Kidney epithelial cell (primary cell): ENCODE data around the gene TDP1. TPM values are rescaled to one million over a fixed set of nuclear protein-coding genes. Genes with fewer than 3 reads are reported as not detected.

Experiments used
- DNase-seq: peaks from one replicate; pipeline ENCODE4 v3.0.0-alpha.2; 2010; ENCODE audit warnings: low read depth
- H3K27me3 ChIP-seq: 2 replicates; pipeline ENCODE4 v1.6.0; 2011; ENCODE audit warnings: low read length; ENCODE audit not compliant: control insufficient read depth, insufficient read depth
- H3K36me3 ChIP-seq: 2 replicates; pipeline ENCODE4 v1.5.1; 2011; ENCODE audit warnings: low read length; ENCODE audit not compliant: control insufficient read depth, insufficient read depth
- H3K4me3 ChIP-seq: 2 replicates; pipeline ENCODE4 v1.5.1; 2011; ENCODE audit warnings: low read depth, mild to moderate bottlenecking, control low read depth, low read length
- total RNA-seq: library from RNA; depleted of rRNA; stranded (reverse); fragments of >200 nt; gene quantifications from 2 replicates; pipeline ENCODE4 v1.2.3, GENCODE V29; 2015
- TF ChIP-seq, protein P1 (sequence below): IDR thresholded peaks from 2 replicates; pipeline ENCODE4 v1.5.1; 2011; ENCODE audit warnings: mild to moderate bottlenecking, moderate library complexity, low read length, control low read depth, inconsistent platforms; ENCODE audit not compliant: insufficient read depth, poor library complexity, severe bottlenecking

The TDP1 gene
- total RNA-seq, 1 donor from 2014 or later, result 24.2 TPM

GRCh38 chr14:90000935-90001334 is 45.2 kb downstream of the TDP1 start:
- no peak overlapping the region for H3K4me3 ChIP-seq
- no peak for DNase-seq
- peaks cover 2% of the 10 kb centered on the region for H3K36me3 ChIP-seq
- TF ChIP-seq, protein P1, sequence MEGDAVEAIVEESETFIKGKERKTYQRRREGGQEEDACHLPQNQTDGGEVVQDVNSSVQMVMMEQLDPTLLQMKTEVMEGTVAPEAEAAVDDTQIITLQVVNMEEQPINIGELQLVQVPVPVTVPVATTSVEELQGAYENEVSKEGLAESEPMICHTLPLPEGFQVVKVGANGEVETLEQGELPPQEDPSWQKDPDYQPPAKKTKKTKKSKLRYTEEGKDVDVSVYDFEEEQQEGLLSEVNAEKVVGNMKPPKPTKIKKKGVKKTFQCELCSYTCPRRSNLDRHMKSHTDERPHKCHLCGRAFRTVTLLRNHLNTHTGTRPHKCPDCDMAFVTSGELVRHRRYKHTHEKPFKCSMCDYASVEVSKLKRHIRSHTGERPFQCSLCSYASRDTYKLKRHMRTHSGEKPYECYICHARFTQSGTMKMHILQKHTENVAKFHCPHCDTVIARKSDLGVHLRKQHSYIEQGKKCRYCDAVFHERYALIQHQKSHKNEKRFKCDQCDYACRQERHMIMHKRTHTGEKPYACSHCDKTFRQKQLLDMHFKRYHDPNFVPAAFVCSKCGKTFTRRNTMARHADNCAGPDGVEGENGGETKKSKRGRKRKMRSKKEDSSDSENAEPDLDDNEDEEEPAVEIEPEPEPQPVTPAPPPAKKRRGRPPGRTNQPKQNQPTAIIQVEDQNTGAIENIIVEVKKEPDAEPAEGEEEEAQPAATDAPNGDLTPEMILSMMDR, result no peak
- no peaks in the 10 kb centered on the region for H3K27me3 ChIP-seq

GRCh38 chr14:90003526-90004307 is 48.0 kb downstream of the TDP1 start:
- Histone ChIP-seq H3K4me3 (no peak overlapping the region), H3K27me3 (no peaks in the 10 kb centered on the region), H3K36me3 (peaks cover 2% of the 10 kb centered on the region)
- TF ChIP-seq, protein P1, result no peak
- no peak for DNase-seq

- DNase-seq, result no peak
- H3K36me3 ChIP-seq, result no peaks in the 10 kb centered on the region
- no peaks in the 10 kb centered on the region for H3K27me3 ChIP-seq
- no peak overlapping the region for H3K4me3 ChIP-seq
- TF ChIP-seq, protein P1, result no peak
Observed at GRCh38 chr14:90005441-90005840, 49.7 kb downstream of the TDP1 start.

- H3K36me3 ChIP-seq, result no peaks in the 10 kb centered on the region
- H3K4me3 ChIP-seq, result no peak overlapping the region
- TF ChIP-seq, protein P1, result no peak
- no peak for DNase-seq
- no peaks in the 10 kb centered on the region for H3K27me3 ChIP-seq
Observed at GRCh38 chr14:90005939-90006530, 50.3 kb downstream of the TDP1 start.

GRCh38 chr14:90017371-90017770 is 61.6 kb downstream of the TDP1 start:
- H3K36me3 ChIP-seq, result peaks cover 1% of the 10 kb centered on the region
- TF ChIP-seq, protein P1, result no peak
- DNase-seq, result no peak

More at GRCh38 chr14:90017371-90017770, 61.6 kb downstream of the TDP1 start:
- no peaks in the 10 kb centered on the region for H3K27me3 ChIP-seq
- H3K4me3 ChIP-seq, result no peak overlapping the region
